ENCODE data around the gene WBP1L. TPM values are rescaled to one million over a fixed set of nuclear protein-coding genes. Genes with fewer than 3 reads are reported as not detected.
"Not testable (repeated sequence)": the region's sequence is repeated elsewhere in the genome, so short reads cannot be mapped to it uniquely, and the experiment has no call there.

The WBP1L gene
- 26.6 and 27.7 TPM in 2 replicates for total RNA-seq

- intact Hi-C loops (cut with micrococcal nuclease), result loop anchor here (1.0 to 5.0 kb wide), 5 partner anchors 29 to 324 kb away; partner anchors contain the start of genes ARL3, BORCS7, CNNM2 and SFXN2
These were observed at the start of gene WBP1L for GRCh38 chr10:102743588-102744373. Gene WBP1L (plus strand): TSS chr10:102743948. CDS start chr10:102744054, 106 bp downstream.

DNA sequence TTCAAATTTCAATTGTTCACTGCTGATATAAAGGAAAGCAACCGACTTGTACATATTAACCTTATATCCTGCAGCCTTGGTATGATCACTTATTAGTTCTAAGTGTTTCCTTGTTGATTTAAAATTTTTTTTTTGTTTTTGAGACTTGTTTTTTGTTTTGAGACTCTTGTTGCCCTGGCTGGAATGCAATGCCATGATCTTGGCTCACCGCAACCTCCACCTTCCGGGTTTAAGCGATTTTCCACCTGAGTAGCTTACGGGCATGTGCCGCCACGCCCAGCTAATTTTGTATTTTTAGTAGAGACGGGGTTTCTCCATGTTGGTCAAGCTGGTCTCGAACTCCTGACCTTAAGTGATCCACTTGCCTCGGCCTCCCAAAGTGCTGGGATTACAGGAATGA, 48.3 kb upstream of the WBP1L start:
- intact Hi-C loops (cut with micrococcal nuclease), result not testable (repeated sequence)

DNA sequence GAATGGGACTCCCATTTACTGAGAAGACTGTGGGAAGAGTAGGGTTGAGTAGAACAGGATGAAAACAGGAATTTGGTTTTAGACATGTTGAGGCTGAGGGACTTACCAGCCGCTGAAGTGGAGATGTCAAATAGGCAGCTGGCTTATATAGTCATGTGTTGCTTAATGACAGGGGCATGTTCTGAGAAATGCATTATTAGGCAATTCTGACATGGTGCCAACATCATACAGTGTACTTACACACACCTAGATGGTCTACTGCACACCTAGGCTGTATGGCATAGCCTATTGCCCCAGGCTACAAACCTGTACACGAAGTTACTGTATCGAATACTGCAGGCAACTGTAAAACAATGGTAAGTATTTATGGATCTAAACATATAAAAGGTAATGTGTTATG, 47.0 kb upstream of the WBP1L start:
- intact Hi-C loops (cut with micrococcal nuclease), result no loop called here

GRCh38 chr10:102698894-102699293, 44.9 kb upstream of the WBP1L start:
- intact Hi-C loops (cut with micrococcal nuclease), result no loop called here

DNA sequence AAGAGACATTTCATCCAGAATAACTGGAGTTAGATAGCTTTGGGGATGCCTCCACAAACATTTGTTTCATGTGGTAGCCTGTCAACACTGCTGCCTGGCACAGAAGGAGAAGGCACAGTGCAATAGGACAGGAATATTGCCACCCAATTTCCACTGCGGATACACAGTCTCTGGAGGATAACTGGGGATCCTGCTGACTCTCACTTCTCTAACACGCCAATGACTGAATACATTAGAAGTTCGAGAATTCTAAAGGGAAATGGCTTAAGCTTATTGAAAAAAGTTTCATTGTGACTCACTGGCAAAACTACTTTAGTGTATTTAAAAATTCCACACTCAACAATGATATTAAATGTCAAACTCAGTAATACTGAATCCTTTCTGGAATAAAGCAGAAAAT, 42.5 kb upstream of the WBP1L start:
- intact Hi-C loops (cut with micrococcal nuclease), result no loop called here

GRCh38 chr10:102701796-102702195, 42.0 kb upstream of the WBP1L start:
- intact Hi-C loops (cut with micrococcal nuclease), result no loop called here

- intact Hi-C loops (cut with micrococcal nuclease), result no loop called here
These were observed 41.0 kb upstream of the WBP1L start for GRCh38 chr10:102702742-102703141.

DNA sequence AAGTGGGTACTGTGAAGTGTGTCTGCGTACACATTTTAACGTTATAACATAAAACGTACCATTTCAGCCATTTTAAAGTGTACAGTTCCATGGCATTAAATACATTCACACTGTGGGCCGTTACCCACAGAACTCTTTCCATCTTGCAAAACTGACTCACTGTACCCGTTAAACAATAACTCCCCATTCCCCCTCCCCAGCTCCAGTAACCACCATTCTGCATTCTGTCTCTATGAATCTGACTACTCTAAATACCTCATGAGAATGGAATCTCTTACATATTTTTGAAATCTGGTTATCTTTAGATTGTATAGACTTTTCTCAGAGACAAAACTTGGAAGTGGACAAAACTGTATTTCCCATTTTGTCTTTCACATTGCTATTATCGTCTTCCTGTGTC, 38.8 kb upstream of the WBP1L start:
- intact Hi-C loops (cut with micrococcal nuclease), result no loop called here

- intact Hi-C loops (cut with micrococcal nuclease), result no loop called here
These were observed 38.2 kb upstream of the WBP1L start for GRCh38 chr10:102705531-102705930.

DNA sequence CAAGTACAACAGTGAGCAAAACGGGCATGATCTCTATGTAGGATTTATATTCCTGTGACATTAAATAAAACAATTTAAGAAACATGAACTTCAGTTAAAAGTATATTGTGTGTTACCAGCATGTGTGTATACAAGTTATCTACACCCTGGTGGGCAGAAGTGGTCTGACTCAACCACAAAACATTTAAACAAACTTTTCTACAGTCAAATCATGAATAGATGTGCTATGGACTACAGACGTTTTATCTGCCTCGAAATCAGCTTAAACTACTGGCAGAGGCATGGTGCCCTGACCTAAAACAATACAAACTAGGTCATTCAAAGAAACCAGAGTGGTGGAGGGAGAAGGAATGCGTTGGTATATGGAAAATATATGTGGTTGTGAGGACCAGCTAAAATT, 33.1 kb upstream of the WBP1L start:
- intact Hi-C loops (cut with micrococcal nuclease), result no loop called here

GRCh38 chr10:102712089-102712488, 31.7 kb upstream of the WBP1L start:
- intact Hi-C loops (cut with micrococcal nuclease), result loop anchor here (2.0 kb wide), 1 partner anchor 37 kb away; no protein-coding TSS in a partner anchor

DNA sequence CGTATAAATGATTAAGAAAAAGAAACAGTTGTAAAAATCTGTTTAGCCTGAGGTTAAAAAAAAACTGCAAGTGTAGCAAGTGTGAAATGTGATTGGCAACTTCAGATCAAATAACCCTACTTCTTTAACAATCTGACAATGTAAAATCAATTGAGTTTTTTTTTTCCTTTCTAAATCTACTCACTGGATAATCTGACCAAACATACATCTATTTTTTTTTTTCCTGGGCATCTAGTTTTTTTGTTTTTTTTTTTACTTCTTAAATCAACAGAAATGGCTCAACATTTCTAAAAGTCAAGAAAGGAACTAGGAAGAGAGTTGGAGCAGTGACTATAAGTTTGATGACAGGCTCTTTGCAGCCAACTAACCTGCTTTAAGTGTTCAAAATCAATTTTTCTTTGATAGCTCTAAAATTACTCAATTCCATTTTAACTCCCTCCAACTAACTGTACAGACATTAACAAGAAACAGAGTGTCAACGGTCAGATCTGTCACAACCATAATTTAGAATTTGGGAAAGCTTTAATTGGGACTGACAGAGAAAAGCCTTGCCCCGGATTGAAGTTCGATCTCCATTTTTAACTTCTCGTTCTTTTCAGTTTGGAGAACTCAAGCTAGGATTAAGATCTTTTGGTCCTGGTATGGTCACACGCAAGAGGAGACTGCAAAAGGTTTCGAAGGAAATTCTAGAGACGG, 30.8 kb upstream of the WBP1L start:
- intact Hi-C loops (cut with micrococcal nuclease), result loop anchor here (1.0 to 2.0 kb wide), 2 partner anchors 38 to 210 kb away; partner anchors contain the start of gene SUFU

- intact Hi-C loops (cut with micrococcal nuclease), result loop anchor here (1.0 to 2.0 kb wide), 2 partner anchors 39 to 210 kb away; partner anchors contain the start of gene SUFU
These were observed 30.3 kb upstream of the WBP1L start for GRCh38 chr10:102713539-102713813.

- intact Hi-C loops (cut with micrococcal nuclease), result loop anchor here (1.0 to 2.0 kb wide), 7 partner anchors 29 to 654 kb away; partner anchors contain the start of genes CNNM2, SUFU and WBP1L
These were observed 29.7 kb upstream of the WBP1L start, which contains the start of gene ARL3 for GRCh38 chr10:102713814-102714620. Gene ARL3 (minus strand): TSS chr10:102714397. CDS start chr10:102714275, 122 bp downstream.

- intact Hi-C loops (cut with micrococcal nuclease), result loop anchor here (1.0 kb wide), 5 partner anchors 28 to 653 kb away; partner anchors contain the start of genes CNNM2 and WBP1L
These were observed 28.9 kb upstream of the WBP1L start, which contains the start of gene SFXN2 for GRCh38 chr10:102714621-102715455. Gene SFXN2 (plus strand): TSS chr10:102714636. CDS start chr10:102726637, 12,001 bp downstream.

GRCh38 chr10:102715880-102716279, 27.9 kb upstream of the WBP1L start:
- intact Hi-C loops (cut with micrococcal nuclease), result no loop called here

DNA sequence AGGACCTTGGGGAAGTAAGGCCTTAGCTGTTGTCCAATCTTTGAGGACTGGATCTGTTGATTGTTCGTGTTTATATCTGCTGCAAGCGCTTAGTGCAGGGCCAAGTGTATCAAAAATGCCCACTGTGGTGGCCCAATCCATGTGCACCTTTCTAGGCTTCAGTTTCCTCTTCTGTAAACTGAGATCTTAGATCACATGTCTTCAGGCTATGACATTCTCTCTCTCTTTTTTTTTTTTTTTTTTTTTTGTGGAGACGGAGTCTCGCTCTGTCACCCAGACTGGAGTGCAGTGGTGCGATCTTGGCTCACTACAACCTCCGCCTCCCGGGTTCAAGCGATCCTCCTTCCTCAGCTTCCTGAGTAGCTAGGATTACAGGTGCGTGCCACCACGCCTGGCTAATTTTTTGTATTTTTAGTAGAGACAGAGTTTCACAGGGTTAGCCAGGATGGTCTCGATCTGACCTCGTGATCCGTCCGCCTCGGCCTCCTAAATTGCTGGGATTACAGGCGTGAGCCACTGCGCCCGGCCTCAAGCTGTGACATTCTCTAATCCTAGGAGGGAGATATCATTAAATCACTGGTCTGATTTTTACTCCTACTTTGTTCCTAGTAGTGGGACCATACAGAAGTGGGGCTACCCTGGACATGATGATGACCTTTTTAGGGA, 26.7 kb upstream of the WBP1L start:
- intact Hi-C loops (cut with micrococcal nuclease), result not testable (repeated sequence)

DNA sequence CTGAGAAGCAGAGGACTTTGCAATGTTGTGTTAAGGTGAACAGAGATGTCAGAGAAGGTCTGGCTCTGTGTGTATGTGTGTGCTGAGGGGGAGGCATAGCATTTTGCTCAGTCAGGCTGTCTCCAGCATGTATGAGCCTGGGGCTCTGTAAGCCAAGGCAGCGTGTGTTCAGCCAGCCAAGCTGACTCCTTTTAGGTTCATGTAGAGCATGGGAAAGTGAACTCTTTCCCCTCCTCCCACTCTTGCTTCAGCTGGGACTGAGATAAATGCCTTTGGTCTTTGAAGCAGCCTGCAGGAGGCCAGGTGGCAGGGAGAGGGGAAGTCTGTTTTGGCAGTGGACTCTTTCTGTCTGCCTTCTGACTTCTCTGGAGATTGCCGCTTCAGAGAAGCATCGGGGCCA, 25.5 kb upstream of the WBP1L start:
- intact Hi-C loops (cut with micrococcal nuclease), result no loop called here

- intact Hi-C loops (cut with micrococcal nuclease), result no loop called here
These were observed 23.4 kb upstream of the WBP1L start for GRCh38 chr10:102720337-102720736.

DNA sequence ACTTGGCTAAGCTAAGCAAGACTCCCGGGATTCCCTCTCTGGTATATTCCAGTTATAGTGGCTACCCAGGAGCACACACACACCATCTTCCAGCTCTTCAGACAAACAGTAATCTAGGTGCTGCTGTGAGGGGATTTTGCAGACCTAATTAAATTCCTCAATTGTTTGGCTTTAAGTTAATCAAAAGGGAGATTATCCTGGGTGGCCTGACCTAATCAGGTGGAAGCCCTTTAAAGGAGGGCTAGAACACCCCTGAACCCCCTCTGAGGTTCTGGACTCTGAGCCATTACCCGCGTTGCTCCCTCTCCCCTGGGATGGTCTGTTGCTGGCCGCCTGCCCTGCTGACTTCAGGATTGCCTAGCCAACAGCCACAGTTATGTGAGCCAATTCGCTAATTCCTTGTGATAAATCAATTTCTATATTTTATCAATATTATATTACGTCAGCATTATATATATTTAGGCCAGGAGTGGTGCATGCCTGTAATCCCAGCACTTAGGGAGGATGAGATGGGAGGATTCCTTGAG, 22.9 kb upstream of the WBP1L start:
- intact Hi-C loops (cut with micrococcal nuclease), result no loop called here
